HepG2 (cell line): ENCODE results near the gene SLC25A1. TPM values are rescaled to one million over a fixed set of nuclear protein-coding genes. Genes with fewer than 3 reads are reported as not detected.
A peak's percentile ranks its signal among the peaks of the same experiment; 100 is the strongest.

Source experiments
- ATAC-seq: fragments of 200-7000 bp; cut with Tn5 transposase; 3 replicates; pipeline ENCODE4 v1.9.1; 2020; ENCODE audit warnings: mild to moderate bottlenecking, moderate library complexity
- BruUV-seq: library from RNA; stranded (reverse); fragments of 400-500 nt; replicated peaks from 2 replicates; lab custom pipeline; 2021; lab: Mats Ljungman, UMichigan
- CTCF ChIA-PET: fragments of 300-600 bp; formaldehyde crosslinking; extraction: SDS; loops from one replicate; lab custom pipeline; 2021; ENCODE audit warnings: low total read pairs, inconsistent platforms, low intra/inter-chr PET ratio; lab: Yijun Ruan, JAX
- POLR2A ChIA-PET: fragments of 350-600 bp; sonication (Branson Sonifier 250); formaldehyde crosslinking; loops from one replicate; lab custom pipeline; 2020; ENCODE audit warnings: antibody characterized with exemption, inconsistent platforms; lab: Yijun Ruan, JAX
- DNase-seq: peaks from one replicate; pipeline ENCODE4 v3.0.0-alpha.2; 2015; ENCODE audit warnings: low spot score
- FAIRE-seq: peaks from 3 replicates; lab custom pipeline; 2011; peaks lifted over from hg19 to GRCh38; lab: Jason Lieb, UNC
- H2AFZ ChIP-seq: one replicate; pipeline ENCODE4 v1.6.1; 2011; ENCODE audit warnings: low read length, inconsistent platforms
- H3K27ac ChIP-seq: fragments of 300-600 bp; 3 replicates; pipeline ENCODE4 v1.8.0; 2011; ENCODE audit warnings: mixed run types, mild to moderate bottlenecking, mixed read lengths, low read length, inconsistent platforms; ENCODE audit not compliant: insufficient read depth; ENCODE audit errors: extremely low read length
- H3K27me3 ChIP-seq, 2 experiments: fragments of 200-600 bp in 1 of 2; 2 replicates in 1 of 2; 3 replicates in 1 of 2; pipeline versions ENCODE4 v1.6.0 to v1.8.0; 2011; ENCODE audit warnings: low read length in 2 of 2, mild to moderate bottlenecking in 2 of 2, moderate library complexity in 2 of 2, inconsistent platforms in 1 of 2; ENCODE audit not compliant: insufficient read depth in 2 of 2, control insufficient read depth in 1 of 2
- H3K36me3 ChIP-seq, 2 experiments: fragments of 200-600 bp in 1 of 2; replicated peaks in 1 of 2; 2 replicates in 1 of 2; 3 replicates in 1 of 2; pipeline versions ENCODE4 v1.5.1 to v1.8.0; 2011; ENCODE audit warnings: low read length in 2 of 2, inconsistent platforms in 1 of 2; ENCODE audit not compliant: insufficient read depth in 2 of 2, control insufficient read depth in 1 of 2
- H3K4me1 ChIP-seq: 2 replicates; pipeline ENCODE4 v1.5.1; 2012; ENCODE audit warnings: low read length, inconsistent platforms; ENCODE audit not compliant: insufficient read depth
- H3K4me2 ChIP-seq: 2 replicates; pipeline ENCODE4 v1.6.0; 2011; ENCODE audit warnings: low read depth, low read length, inconsistent platforms
- H3K4me3 ChIP-seq, 3 experiments: fragments of 200-600 bp in 1 of 3; sonication (generic), shearing (Covaris generic) in 1 of 3; replicated peaks in 1 of 3; 2 replicates each; pipeline ENCODE4 v1.5.1; 2011 to 2016; ENCODE audit warnings: low read length in 3 of 3, inconsistent platforms in 2 of 3, low read depth in 2 of 3, mild to moderate bottlenecking in 2 of 3, control low read depth in 1 of 3, mixed read lengths in 1 of 3; ENCODE audit not compliant: insufficient read depth in 1 of 3
- H3K79me2 ChIP-seq: one replicate; pipeline ENCODE4 v1.6.1; 2011; ENCODE audit warnings: low read length, inconsistent platforms; ENCODE audit not compliant: insufficient read depth
- H3K9ac ChIP-seq: 2 replicates; pipeline ENCODE4 v1.6.0; 2011; ENCODE audit warnings: mild to moderate bottlenecking, low read depth, low read length, inconsistent platforms; ENCODE audit not compliant: insufficient read depth
- H3K9me3 ChIP-seq: 2 replicates; pipeline ENCODE4 v1.5.1; 2012; ENCODE audit warnings: mild to moderate bottlenecking, low read length
- H4K20me1 ChIP-seq: 2 replicates; pipeline ENCODE4 v1.6.0; 2011; ENCODE audit warnings: inconsistent platforms, mild to moderate bottlenecking, low read length, moderate library complexity; ENCODE audit not compliant: insufficient read depth
- ATF6 ChIP-seq: sonication (generic); formaldehyde crosslinking; conservative IDR thresholded peaks from 2 replicates; pipeline ENCODE4 v1.4.0; 2020; ENCODE audit warnings: missing genetic modification reagents
- FOXO1 ChIP-seq: sonication (generic); formaldehyde crosslinking; IDR thresholded peaks from 2 replicates; pipeline ENCODE4 v1.4.0; 2020; ENCODE audit warnings: missing genetic modification reagents
- KLF9 ChIP-seq: IDR thresholded peaks from 2 replicates; pipeline ENCODE4 v1.6.1; 2016; ENCODE audit warnings: low read depth
- MXD1 ChIP-seq: sonication (generic); formaldehyde crosslinking; IDR thresholded peaks from 2 replicates; pipeline ENCODE4 v1.4.0; 2020; ENCODE audit warnings: mild to moderate bottlenecking, missing genetic modification reagents
- NFRKB ChIP-seq: fragments of 450-650 bp; IDR thresholded peaks from 2 replicates; pipeline ENCODE4 v1.6.1; 2017
- NPAS2 ChIP-seq: sonication (generic); formaldehyde crosslinking; IDR thresholded peaks from 2 replicates; pipeline ENCODE4 v1.8.0; 2022; ENCODE audit warnings: mild to moderate bottlenecking, missing genetic modification reagents, borderline replicate concordance
- ZMYM4 ChIP-seq: sonication (generic); formaldehyde crosslinking; IDR thresholded peaks from 2 replicates; pipeline ENCODE4 v1.8.1; 2023; ENCODE audit warnings: mild to moderate bottlenecking, missing genetic modification reagents
- ZNF274 ChIP-seq: sonication (generic); formaldehyde crosslinking; IDR thresholded peaks from 2 replicates; pipeline ENCODE4 v1.5.1; 2020; ENCODE audit warnings: mild to moderate bottlenecking, missing genetic modification reagents
- ZNF446 ChIP-seq: sonication (generic); formaldehyde crosslinking; IDR thresholded peaks from 2 replicates; pipeline ENCODE4 v1.5.0; 2020; ENCODE audit warnings: mild to moderate bottlenecking, missing genetic modification reagents
- ZNF569 ChIP-seq: sonication (generic); formaldehyde crosslinking; IDR thresholded peaks from 2 replicates; pipeline ENCODE4 v1.5.0; 2020; ENCODE audit warnings: mild to moderate bottlenecking, missing genetic modification reagents, moderate library complexity, borderline replicate concordance
- ZNF605 ChIP-seq: sonication (generic); formaldehyde crosslinking; IDR thresholded peaks from 2 replicates; pipeline ENCODE4 v1.8.0; 2022; ENCODE audit warnings: mild to moderate bottlenecking, missing genetic modification reagents
- WGBS: methylation state at CpG from one replicate; pipeline ENCODE4 v1.1.6; 2017; ENCODE audit warnings: low lambda C conversion rate; 5-methylcytosine and 5-hydroxymethylcytosine counted together
- in situ Hi-C: cut with HindIII; loops from 2 replicates; pipeline ENCODE4 v1.10.0; 2017; ENCODE audit warnings: low pct_unique_long_range_greater_than_20kb; ENCODE audit not compliant: extremely low pct_ligation_motif_present
- intact Hi-C: fragments of 100-400 bp; cut with micrococcal nuclease; formaldehyde crosslinking; loops from one replicate; pipeline ENCODE4 v1.10.0; 2022; ENCODE audit not compliant: unreplicated experiment
- polyA plus RNA-seq, 8 experiments: library from polyadenylated mRNA; depleted of rRNA in 3 of 8; stranded (reverse) in 7 of 8; unstranded in 1 of 8; fragments of >200 nt; fragmentation: Illumina TruSeq in 4 of 8; extraction: Trizol in 4 of 8; gene quantifications; 2 replicates each; pipeline versions ENCODE4 v1.2.1 to v1.2.3, GENCODE V29; 2011 to 2016; ENCODE audit warnings: low read depth in 4 of 8, missing spikeins in 1 of 8, mixed read lengths in 1 of 8; ENCODE audit not compliant: insufficient read depth in 1 of 8
- total RNA-seq, 5 experiments: library from RNA; depleted of rRNA; stranded (reverse); fragments of >200 nt; fragmentation: Illumina TruSeq; extraction: Trizol; gene quantifications; 2 replicates each; pipeline ENCODE4 v1.2.3, GENCODE V29; 2016; ENCODE audit warnings: low read depth in 1 of 5

The SLC25A1 gene
- total and polyA plus RNA-seq, 2 of the 13 experiments (the other 11 are each of a cell fraction or from before 2014, with no cell fraction given), result 49.4 to 161 TPM

- no peak for TF ChIP-seq NFRKB
- TF ChIP-seq ATF6, result no peak
- TF ChIP-seq ZNF274 (CRISPR knock-in tag), result no peak
- no peak for TF ChIP-seq ZNF569
- no peak for TF ChIP-seq FOXO1 (CRISPR knock-in tag)
- TF ChIP-seq KLF9 (CRISPR knock-in tag), result no peak
- 0 out of 2 replicates have a peak, but pooled peaks have one; percentile 9 for TF ChIP-seq NPAS2 (CRISPR knock-in tag)
- no peak for TF ChIP-seq ZNF446 (CRISPR knock-in tag)
- TF ChIP-seq ZNF605 (CRISPR knock-in tag), result 0 out of 2 replicates have a peak, but pooled peaks have one; percentile 4
- TF ChIP-seq, all 625 proteins: peak for 4
These were observed 34.6 kb downstream of the SLC25A1 start (continued) for GRCh38 chr22:19143967-19144400.

GRCh38 chr22:19143212-19143611 lies 35.3 kb downstream of the SLC25A1 start:
- 89% methylated on average over 5 of the region's 5 CpGs for WGBS
- peak overlapping the region in 2 of 3 experiments; percentile 7 to 95; a peak in 3 of 6 replicates for H3K4me3 ChIP-seq
- TF ChIP-seq MXD1 (CRISPR knock-in tag) (0 out of 2 replicates have a peak, but pooled peaks have one; percentile 1), ZMYM4 (CRISPR knock-in tag) (no peak)
- DNase-seq, result no peak
- CTCF ChIA-PET, result no interaction called here
- no peak for ATAC-seq
- no peaks in the 10 kb centered on the region for H4K20me1 ChIP-seq
- peaks cover 13% of the 10 kb centered on the region for H3K79me2 ChIP-seq
- in situ Hi-C loops (no loop called here), intact Hi-C loops (no loop called here)
- peak overlapping the region; percentile 91 for H3K4me2 ChIP-seq
- H3K4me1 ChIP-seq, result peaks cover 17% of the 10 kb centered on the region
- H3K9ac ChIP-seq, result no peak overlapping the region
- BruUV-seq, result no TSS peak
- no peak overlapping the region for H3K27ac ChIP-seq
- H3K36me3 ChIP-seq, result peaks cover 11 to 38% of the 10 kb centered on the region in 2 experiments; a peak in 4 of 5 replicates
- H3K27me3 ChIP-seq, result peaks cover 3 to 23% of the 10 kb centered on the region in 2 experiments; a peak in 3 of 5 replicates
- no peaks in the 10 kb centered on the region for H3K9me3 ChIP-seq
- POLR2A ChIA-PET, result interaction anchor here (1.7 to 2.5 kb wide), 3 partner anchors 16 to 36 kb away, joined by 6 to 22 read pairs (median 13); partner anchors contain the start of genes DGCR2 and SLC25A1
- H2AFZ ChIP-seq, result no peak overlapping the region
- no peak for FAIRE-seq
